ENCODE data around the gene EGFR. TPM values are rescaled to one million over a fixed set of nuclear protein-coding genes. Genes with fewer than 3 reads are reported as not detected.

The EGFR gene
- polyA plus RNA-seq, 1 donor from 2014 or later = 0.22 TPM

GRCh38 chr7:55132890-55133551 is 114.2 kb downstream of the EGFR start:
- Histone ChIP-seq H3K27me3 (ENCODE audit: insufficient read depth, low read depth, low read length) (no peaks in the 10 kb centered on the region), H3K79me2 (replicated peaks; ENCODE audit: insufficient read depth, low read length) (no peaks in the 10 kb centered on the region), H3K27ac (ENCODE audit: low read length) (no peak overlapping the region), H3K4me2 (ENCODE audit: low read length) (no peak overlapping the region), H3K9me3 (ENCODE audit: low read length) (no peaks in the 10 kb centered on the region), H2AFZ (ENCODE audit: low read depth, low read length) (no peak overlapping the region), H3K4me3 (ENCODE audit: low read length) (no peak overlapping the region), H3F3A (ENCODE audit: insufficient read depth, low read length, poor library complexity, severe bottlenecking) (no peaks in the 10 kb centered on the region), H3K36me3 (ENCODE audit: insufficient read depth, low read length) (no peaks in the 10 kb centered on the region), H3K9ac (ENCODE audit: low read length) (no peak overlapping the region), H3K9me2 (ENCODE audit: insufficient read depth, low read length) (no peaks in the 10 kb centered on the region), H4K20me1 (ENCODE audit: insufficient read depth) (no peaks in the 10 kb centered on the region)
- TF ChIP-seq REST (IDR thresholded peaks at IDR 0.05; ENCODE audit: borderline replicate concordance) (no peak), POLR2AphosphoS5 (IDR thresholded peaks at IDR 0.05) (no peak), MXI1 (conservative IDR thresholded peaks at IDR 0.05; ENCODE audit: poor library complexity, severe bottlenecking) (no peak), EP300 (conservative IDR thresholded peaks at IDR 0.05; ENCODE audit: poor library complexity, severe bottlenecking) (no peak), TAF1 (IDR thresholded peaks at IDR 0.05; ENCODE audit: low read depth) (no peak), RAD21 (conservative IDR thresholded peaks at IDR 0.05) (no peak), EZH2 (IDR thresholded peaks at IDR 0.05; ENCODE audit: borderline replicate concordance, insufficient read depth, low read length, poor library complexity, severe bottlenecking) (no peak), SMC3 (conservative IDR thresholded peaks at IDR 0.05; ENCODE audit: poor library complexity) (no peak)
- TF ChIP-seq, protein P1, sequence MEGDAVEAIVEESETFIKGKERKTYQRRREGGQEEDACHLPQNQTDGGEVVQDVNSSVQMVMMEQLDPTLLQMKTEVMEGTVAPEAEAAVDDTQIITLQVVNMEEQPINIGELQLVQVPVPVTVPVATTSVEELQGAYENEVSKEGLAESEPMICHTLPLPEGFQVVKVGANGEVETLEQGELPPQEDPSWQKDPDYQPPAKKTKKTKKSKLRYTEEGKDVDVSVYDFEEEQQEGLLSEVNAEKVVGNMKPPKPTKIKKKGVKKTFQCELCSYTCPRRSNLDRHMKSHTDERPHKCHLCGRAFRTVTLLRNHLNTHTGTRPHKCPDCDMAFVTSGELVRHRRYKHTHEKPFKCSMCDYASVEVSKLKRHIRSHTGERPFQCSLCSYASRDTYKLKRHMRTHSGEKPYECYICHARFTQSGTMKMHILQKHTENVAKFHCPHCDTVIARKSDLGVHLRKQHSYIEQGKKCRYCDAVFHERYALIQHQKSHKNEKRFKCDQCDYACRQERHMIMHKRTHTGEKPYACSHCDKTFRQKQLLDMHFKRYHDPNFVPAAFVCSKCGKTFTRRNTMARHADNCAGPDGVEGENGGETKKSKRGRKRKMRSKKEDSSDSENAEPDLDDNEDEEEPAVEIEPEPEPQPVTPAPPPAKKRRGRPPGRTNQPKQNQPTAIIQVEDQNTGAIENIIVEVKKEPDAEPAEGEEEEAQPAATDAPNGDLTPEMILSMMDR (IDR thresholded peaks at IDR 0.05; ENCODE audit: poor library complexity, severe bottlenecking) = no peak

DNA sequence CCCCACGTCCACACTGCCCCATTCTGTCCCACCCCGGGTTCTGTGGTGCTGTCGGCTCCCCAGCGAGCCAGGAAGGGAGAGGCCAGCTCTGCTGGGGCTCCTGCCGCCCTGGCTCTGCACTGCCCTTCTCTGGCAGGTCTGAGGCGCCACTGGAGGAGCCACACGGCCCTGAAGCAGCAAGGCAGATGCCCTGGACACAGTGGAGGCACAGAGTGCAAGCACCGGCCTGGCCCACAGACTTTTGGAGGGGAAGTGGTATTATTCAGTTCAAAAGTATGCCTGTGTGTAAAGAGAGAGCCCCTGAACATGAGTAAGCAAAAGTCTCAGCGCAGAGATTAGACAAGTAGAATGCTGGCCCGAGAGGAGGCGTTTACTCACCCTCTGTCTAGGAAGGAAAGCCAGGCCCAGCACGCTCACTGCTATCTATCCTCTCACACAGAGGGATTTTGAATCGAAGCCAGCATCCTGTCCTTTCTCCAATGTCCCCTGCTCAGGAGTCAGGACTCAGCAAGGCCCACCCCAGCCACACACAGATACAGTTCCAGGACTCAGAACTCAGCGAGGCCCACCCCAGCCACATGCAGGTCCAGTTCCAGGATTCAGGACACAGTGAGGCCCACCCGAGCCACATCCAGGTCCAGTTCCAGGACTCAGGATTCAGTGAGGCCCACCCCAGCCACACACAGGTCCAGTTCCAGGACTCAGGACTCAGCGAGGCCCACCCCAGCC is 115.0 kb downstream of the EGFR start:
- no peak overlapping the region for H3K4me2 ChIP-seq (ENCODE audit: low read length)
- no peak overlapping the region for H3K27ac ChIP-seq (ENCODE audit: low read length)
- H3K36me3 ChIP-seq (ENCODE audit: insufficient read depth, low read length) = no peaks in the 10 kb centered on the region
- H2AFZ ChIP-seq (ENCODE audit: low read depth, low read length) = no peak overlapping the region
- no peaks in the 10 kb centered on the region for H3K9me3 ChIP-seq (ENCODE audit: low read length)
- TF ChIP-seq, protein P1 (IDR thresholded peaks at IDR 0.05; ENCODE audit: poor library complexity, severe bottlenecking) = no peak
- TF ChIP-seq EP300 (conservative IDR thresholded peaks at IDR 0.05; ENCODE audit: poor library complexity, severe bottlenecking) (no peak), TAF1 (IDR thresholded peaks at IDR 0.05; ENCODE audit: low read depth) (no peak), MXI1 (conservative IDR thresholded peaks at IDR 0.05; ENCODE audit: poor library complexity, severe bottlenecking) (no peak), POLR2AphosphoS5 (IDR thresholded peaks at IDR 0.05) (no peak), SMC3 (conservative IDR thresholded peaks at IDR 0.05; ENCODE audit: poor library complexity) (no peak), RAD21 (conservative IDR thresholded peaks at IDR 0.05) (no peak), REST (IDR thresholded peaks at IDR 0.05; ENCODE audit: borderline replicate concordance) (no peak), EZH2 (IDR thresholded peaks at IDR 0.05; ENCODE audit: borderline replicate concordance, insufficient read depth, low read length, poor library complexity, severe bottlenecking) (no peak)
- H3K9ac ChIP-seq (ENCODE audit: low read length) = no peak overlapping the region
- no peaks in the 10 kb centered on the region for H4K20me1 ChIP-seq (ENCODE audit: insufficient read depth)
- no peaks in the 10 kb centered on the region for H3K79me2 ChIP-seq (replicated peaks; ENCODE audit: insufficient read depth, low read length)
- H3K27me3 ChIP-seq (ENCODE audit: insufficient read depth, low read depth, low read length) = no peaks in the 10 kb centered on the region
- no peaks in the 10 kb centered on the region for H3F3A ChIP-seq (ENCODE audit: insufficient read depth, low read length, poor library complexity, severe bottlenecking)
- H3K9me2 ChIP-seq (ENCODE audit: insufficient read depth, low read length) = no peaks in the 10 kb centered on the region
- H3K4me3 ChIP-seq (ENCODE audit: low read length) = no peak overlapping the region

All from neural cell (in vitro differentiated cells).